Mucosa of descending colon (tissue), 3 donors: ENCODE results near the gene OR10AD1. TPM values are rescaled to one million over a fixed set of nuclear protein-coding genes. Genes with fewer than 3 reads are reported as not detected.

ENCODE experiments used
- ATAC-seq: fragments of 200-7000 bp; cut with Tn5 transposase; one replicate; pipeline ENCODE4 v1.9.1; 2020; ENCODE audit warnings: mild to moderate bottlenecking, moderate library complexity
- DNase-seq, 3 donors: peaks; one replicate each; pipeline ENCODE4 v3.0.0-alpha.2; 2020
- H3K36me3 ChIP-seq: fragments of 200-600 bp; one replicate; pipeline ENCODE4 v1.8.0; 2021; ENCODE audit warnings: low read depth, mild to moderate bottlenecking
- H3K4me1 ChIP-seq: fragments of 200-600 bp; one replicate; pipeline ENCODE4 v1.8.0; 2021; ENCODE audit warnings: low read depth, mild to moderate bottlenecking
- H3K4me3 ChIP-seq: fragments of 200-600 bp; one replicate; pipeline ENCODE4 v1.8.0; 2021; ENCODE audit warnings: mild to moderate bottlenecking
- H3K9me3 ChIP-seq: fragments of 200-600 bp; one replicate; pipeline ENCODE4 v1.8.0; 2021; ENCODE audit warnings: mild to moderate bottlenecking
- CTCF ChIP-seq: fragments of 200-600 bp; IDR thresholded peaks from one replicate; pipeline ENCODE4 v1.8.0; 2022; ENCODE audit warnings: antibody characterized with exemption, mild to moderate bottlenecking
- intact Hi-C, 2 donors: fragments of 100-400 bp; cut with DNase I in 1 of 2; cut with micrococcal nuclease in 1 of 2; formaldehyde crosslinking; loops; one replicate each; pipeline versions ENCODE4 v1.11.0 to v1.11.1; 2022; cut with DNase I, micrococcal nuclease
- total RNA-seq, 3 donors: library from RNA; stranded (reverse); fragmentation: NEBNext Ultra II Directional in 2 of 3; extraction: Animal tissue kit (Norgen Biotek cat#: 25700) in 2 of 3; gene quantifications; one replicate each; pipeline versions ENCODE4 v1.2.1 to v1.2.4, GENCODE V29; 2021 to 2023
- donor health status: DM: no; HTN: no; CAD: no; lungs with moderate emphysema.
- donor health status: DM: no; HTN: no; CAD: no.
- donor health status: DM: no; HTN: yes; CAD: no.

Gene OR10AD1
- total RNA-seq, 3 donors from 2014 or later, result not detected

GRCh38 chr12:48201516-48201915, 1.6 kb downstream of the OR10AD1 start:
- no peak for TF ChIP-seq CTCF
- intact Hi-C loops, result no loop called here

GRCh38 chr12:48201091-48201490, 2.0 kb downstream of the OR10AD1 start:
- Histone ChIP-seq H3K4me3 (no peak overlapping the region), H3K36me3 (no peaks in the 10 kb centered on the region), H3K4me1 (peaks cover 7% of the 10 kb centered on the region), H3K9me3 (peaks cover 18% of the 10 kb centered on the region)
- DNase-seq, result no peak
- ATAC-seq, result no peak
- intact Hi-C loops, result no loop called here
- TF ChIP-seq CTCF, result no peak

More at GRCh38 chr12:48201516-48201915, 1.6 kb downstream of the OR10AD1 start:
- H3K36me3 ChIP-seq, result no peaks in the 10 kb centered on the region
- H3K4me1 ChIP-seq, result peaks cover 7% of the 10 kb centered on the region
- ATAC-seq (no peak), DNase-seq (no peak)
- no peak overlapping the region for H3K4me3 ChIP-seq
- peaks cover 22% of the 10 kb centered on the region for H3K9me3 ChIP-seq

DNA sequence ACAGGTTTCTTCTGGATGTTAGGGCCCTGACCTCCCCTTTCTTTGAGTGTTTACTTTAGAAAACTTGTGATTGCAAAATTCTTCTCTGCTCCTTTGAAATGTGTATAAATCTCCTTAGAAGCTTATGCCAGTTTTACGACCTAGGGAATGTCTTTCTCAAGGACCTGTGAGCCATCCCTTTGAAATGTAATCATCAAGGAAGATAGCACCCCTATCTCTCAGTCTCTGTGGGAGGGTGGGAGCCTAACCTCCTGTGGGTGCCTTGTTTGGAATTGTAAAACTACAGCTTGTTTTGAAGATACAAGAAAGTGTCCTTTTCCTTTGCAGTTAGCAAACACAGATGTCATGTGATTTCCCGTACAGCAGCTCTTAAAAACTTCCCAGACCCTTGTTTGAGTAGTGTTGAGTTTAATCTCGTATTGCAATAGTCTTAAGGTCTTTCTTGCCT, 3.3 kb downstream of the OR10AD1 start:
- H3K4me3 ChIP-seq, result no peak overlapping the region

DNA sequence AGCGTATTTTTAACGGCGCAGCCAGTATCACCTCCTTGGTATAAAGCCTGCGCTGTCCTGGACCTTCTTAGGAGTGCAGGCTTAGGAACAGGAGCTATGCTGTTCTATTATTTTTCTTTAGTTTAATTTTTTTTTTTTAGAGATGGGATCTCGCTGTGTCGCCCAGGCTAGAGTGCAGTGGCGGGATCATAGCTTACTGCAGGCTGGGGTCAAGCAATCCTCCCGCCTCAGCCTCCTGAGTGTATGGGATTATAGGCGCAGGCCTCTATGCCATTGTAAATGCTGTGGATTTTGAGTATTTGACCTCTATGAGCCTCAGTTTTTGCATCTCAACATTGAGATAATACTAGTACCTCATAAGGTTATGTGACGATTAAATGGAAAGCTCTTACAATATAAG, 4.1 kb downstream of the OR10AD1 start:
- Histone ChIP-seq H3K4me3 (no peak overlapping the region), H3K9me3 (peaks cover 3% of the 10 kb centered on the region), H3K36me3 (no peaks in the 10 kb centered on the region), H3K4me1 (peaks cover 7% of the 10 kb centered on the region)
- no peak for TF ChIP-seq CTCF
- DNase-seq (no peak), ATAC-seq (no peak)
- intact Hi-C loops, result no loop called here

More for the DNA sequence above, 3.3 kb downstream of the OR10AD1 start:
- ATAC-seq, result no peak
- TF ChIP-seq CTCF, result no peak
- intact Hi-C loops, result no loop called here
- no peaks in the 10 kb centered on the region for H3K36me3 ChIP-seq
- H3K9me3 ChIP-seq, result peaks cover 6% of the 10 kb centered on the region
- DNase-seq, result no peak
- peaks cover 7% of the 10 kb centered on the region for H3K4me1 ChIP-seq

DNA sequence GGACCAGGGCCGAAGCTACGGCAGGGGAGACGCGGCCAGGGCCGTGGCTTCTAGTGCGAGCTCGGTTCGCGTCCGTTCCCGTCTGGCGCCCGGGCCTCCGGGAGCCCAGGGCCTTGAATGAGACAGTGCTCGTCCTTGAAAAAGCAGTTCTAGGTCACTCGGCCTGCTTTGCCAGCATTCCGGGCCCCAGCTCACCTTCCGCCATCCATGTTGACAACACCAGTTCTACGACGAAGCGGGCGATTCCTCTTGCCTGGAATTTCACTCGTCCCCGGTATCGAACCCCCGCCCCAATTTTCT, 4.5 kb downstream of the OR10AD1 start:
- DNase-seq, result peak; percentile 52 to 71 (median 61)
- Histone ChIP-seq H3K9me3 (no peaks in the 10 kb centered on the region), H3K4me1 (peaks cover 7% of the 10 kb centered on the region), H3K4me3 (peak overlapping the region; percentile 42), H3K36me3 (no peaks in the 10 kb centered on the region)
- TF ChIP-seq CTCF, result no peak
- ATAC-seq, result peak; percentile 34
- intact Hi-C loops, result no loop called here
